ENCODE results near the gene MPEG1.

The MPEG1 gene

DNA sequence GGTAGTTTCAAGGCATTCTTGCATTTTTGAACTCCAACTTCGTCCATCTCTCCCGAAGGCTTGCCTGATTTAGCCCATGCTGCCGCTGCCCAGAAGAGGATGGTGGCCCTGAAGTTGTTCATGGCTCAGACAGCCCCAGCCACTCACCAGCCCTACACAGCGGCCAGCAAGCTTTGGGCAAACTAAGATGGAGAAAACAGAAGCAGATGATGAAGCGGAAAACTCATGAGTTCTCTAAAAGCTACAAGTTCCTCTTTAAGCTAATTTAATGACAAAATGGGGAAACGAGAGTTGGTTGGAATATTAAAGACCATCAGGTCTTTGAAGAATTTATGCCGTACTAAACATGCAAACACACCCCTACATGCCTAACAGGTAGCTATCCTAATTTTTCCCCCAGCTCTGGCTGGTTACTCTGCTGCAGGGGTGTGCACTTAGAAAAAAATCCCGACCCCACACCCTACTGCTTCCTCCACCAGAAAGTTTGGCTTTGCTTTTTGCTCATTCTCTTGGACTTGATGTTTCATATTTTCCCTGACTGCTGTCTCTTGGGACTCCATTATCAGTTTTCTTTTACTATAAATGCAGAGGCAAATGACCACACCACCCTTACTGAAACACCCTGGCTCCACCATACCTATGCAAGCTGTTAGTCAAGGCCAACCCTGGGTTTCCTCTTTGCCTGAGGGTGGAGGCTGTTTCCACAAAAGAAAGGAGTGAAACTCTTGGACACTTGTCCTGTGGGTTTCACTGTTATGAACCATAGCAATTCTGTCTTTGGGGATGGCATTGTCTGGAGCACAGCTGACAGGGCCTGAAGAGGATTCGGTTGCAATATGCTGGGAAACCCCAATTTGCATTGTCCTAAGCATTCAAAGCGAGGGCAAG lies at the start of gene MPEG1:
Gene MPEG1 (minus strand): TSS at position 184 of the 888 bp plus-strand sequence. CDS start 62 bp downstream, at position 122.
- Mint-ChIP-seq H3K4me3 (no peak within 1 kb of the TSS), H3K9me3 (ENCODE audit: low read depth) (no peaks in the 10 kb centered on the region), H3K4me1 (ENCODE audit: low read depth) (peaks cover 30% of the 10 kb centered on the region), H3K27ac (no peak within 1 kb of the TSS), H3K36me3 (no peaks in the 10 kb centered on the region), H3K27me3 (no peaks in the 10 kb centered on the region)

DNA sequence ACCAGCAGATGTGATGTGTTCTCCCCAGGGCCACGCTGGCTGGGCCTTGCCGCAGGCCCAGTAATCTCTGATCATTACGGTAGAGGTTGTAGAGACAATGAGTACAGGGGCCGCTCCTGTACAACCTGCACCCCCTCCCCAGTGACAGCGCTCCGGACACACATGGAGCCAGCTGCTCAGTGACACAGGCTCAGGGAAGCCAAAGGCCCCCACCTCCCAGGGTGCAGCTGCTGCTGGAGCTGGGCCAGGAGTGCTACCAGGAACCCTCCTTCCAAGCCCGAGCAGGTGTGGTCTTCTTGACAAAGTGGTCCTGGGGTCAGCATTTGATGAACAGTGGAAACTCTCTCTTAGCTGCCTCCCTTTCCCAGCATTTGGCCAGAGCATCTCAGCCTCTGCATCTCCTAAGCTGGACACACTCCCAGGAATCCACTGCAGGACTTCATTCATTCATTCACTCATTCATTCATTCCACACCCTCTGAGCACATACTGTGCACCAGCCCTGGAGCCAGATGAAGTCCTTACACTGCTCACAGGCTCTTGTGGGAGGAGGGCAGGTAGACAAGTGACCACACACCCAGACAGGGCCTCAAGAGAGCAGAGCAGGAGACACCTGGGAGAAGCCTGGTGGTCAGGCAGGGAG lies 49.6 kb upstream of the MPEG1 start:
- Mint-ChIP-seq H3K27ac (no peak overlapping the region), H3K9me3 (ENCODE audit: low read depth) (no peaks in the 10 kb centered on the region), H3K4me1 (ENCODE audit: low read depth) (no peaks in the 10 kb centered on the region), H3K36me3 (no peaks in the 10 kb centered on the region), H3K4me3 (no peak overlapping the region), H3K27me3 (no peaks in the 10 kb centered on the region)

- no peak overlapping the region for H3K4me3 Mint-ChIP-seq
- H3K36me3 Mint-ChIP-seq: no peaks in the 10 kb centered on the region
- no peaks in the 10 kb centered on the region for H3K9me3 Mint-ChIP-seq (ENCODE audit: low read depth)
- H3K27ac Mint-ChIP-seq: no peak overlapping the region
- no peaks in the 10 kb centered on the region for H3K4me1 Mint-ChIP-seq (ENCODE audit: low read depth)
- H3K27me3 Mint-ChIP-seq: no peaks in the 10 kb centered on the region
Measured at GRCh38 chr11:59261150-59261549, 48.4 kb upstream of the MPEG1 start.

DNA sequence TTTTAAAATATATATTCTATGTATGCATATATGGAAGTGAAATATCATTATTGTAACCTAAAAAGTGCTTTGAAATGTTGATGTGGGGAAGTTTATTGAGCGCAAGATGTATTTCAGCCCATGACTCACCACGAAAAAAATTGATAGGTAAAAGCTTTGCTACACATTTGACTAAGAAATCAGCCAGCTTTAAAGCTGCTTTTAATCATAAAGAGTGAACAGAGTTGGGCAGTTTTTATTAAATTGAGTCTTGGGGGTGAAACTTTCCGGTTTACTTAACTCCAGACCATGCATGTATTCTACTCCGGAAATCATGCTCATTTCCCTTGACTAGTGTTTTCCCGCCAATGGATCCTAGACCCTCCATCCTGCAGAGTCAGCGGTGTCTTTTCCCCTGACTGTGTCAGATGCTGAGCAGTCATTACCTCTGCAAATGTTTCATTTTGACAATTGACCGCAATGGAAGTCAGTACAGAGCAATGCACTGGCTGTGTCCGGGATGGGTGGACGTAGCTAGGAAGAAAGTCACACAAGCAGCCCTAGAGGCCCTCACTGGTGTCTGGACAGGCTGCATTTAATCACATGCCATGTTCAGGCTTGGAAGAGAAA lies 47.2 kb upstream of the MPEG1 start:
- Mint-ChIP-seq H3K27ac (no peak overlapping the region), H3K4me1 (ENCODE audit: low read depth) (no peaks in the 10 kb centered on the region), H3K9me3 (ENCODE audit: low read depth) (no peaks in the 10 kb centered on the region), H3K36me3 (no peaks in the 10 kb centered on the region), H3K27me3 (no peaks in the 10 kb centered on the region), H3K4me3 (no peak overlapping the region)

DNA sequence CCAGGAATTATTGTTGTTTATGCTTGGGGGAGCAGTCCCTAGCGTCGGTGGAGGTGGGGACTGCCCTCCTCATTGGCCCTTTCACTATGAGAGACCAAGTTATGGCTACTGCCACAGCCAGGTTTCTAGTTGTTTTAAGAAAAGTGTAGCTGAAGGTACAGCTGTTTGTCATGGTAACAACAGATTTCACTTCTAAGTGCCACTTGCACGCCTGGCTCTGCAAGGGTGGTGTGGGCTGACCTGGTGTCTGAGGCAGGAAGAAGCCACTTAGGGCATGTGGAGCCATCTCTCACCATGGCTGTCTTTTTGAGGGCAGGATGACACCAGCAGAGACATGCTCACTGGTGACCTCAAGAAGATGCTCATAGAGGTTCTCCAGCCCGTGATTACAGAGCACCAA lies 46.3 kb upstream of the MPEG1 start:
- H3K9me3 Mint-ChIP-seq (ENCODE audit: low read depth): no peaks in the 10 kb centered on the region
- no peaks in the 10 kb centered on the region for H3K36me3 Mint-ChIP-seq
- H3K27me3 Mint-ChIP-seq: no peaks in the 10 kb centered on the region
- H3K4me1 Mint-ChIP-seq (ENCODE audit: low read depth): no peaks in the 10 kb centered on the region
- no peak overlapping the region for H3K27ac Mint-ChIP-seq
- H3K4me3 Mint-ChIP-seq: no peak overlapping the region

GRCh38 chr11:59255281-59255680 lies 42.6 kb upstream of the MPEG1 start:
- H3K27me3 Mint-ChIP-seq: no peaks in the 10 kb centered on the region
- no peaks in the 10 kb centered on the region for H3K9me3 Mint-ChIP-seq (ENCODE audit: low read depth)

DNA sequence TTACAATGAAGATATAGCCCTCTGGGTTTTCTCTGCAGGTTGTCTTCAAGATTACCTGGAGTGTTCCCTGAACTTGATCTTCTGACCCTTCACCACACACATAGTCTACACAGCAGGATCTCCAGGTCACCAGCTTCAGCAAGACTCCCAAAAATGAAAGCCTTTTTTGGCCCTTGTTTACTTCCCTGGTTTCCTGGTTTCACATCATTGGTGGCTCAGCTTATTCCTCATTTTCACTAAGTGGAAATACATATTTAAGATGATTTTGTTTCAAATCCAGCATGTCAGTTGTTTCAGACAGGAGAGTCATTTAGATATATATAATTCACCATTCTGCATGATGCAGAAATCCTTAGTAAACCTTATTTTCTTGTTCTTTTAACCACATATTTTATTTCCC lies 41.6 kb upstream of the MPEG1 start:
- Mint-ChIP-seq H3K4me1 (ENCODE audit: low read depth) (no peaks in the 10 kb centered on the region), H3K27me3 (no peaks in the 10 kb centered on the region), H3K9me3 (ENCODE audit: low read depth) (no peaks in the 10 kb centered on the region), H3K27ac (no peak overlapping the region), H3K36me3 (no peaks in the 10 kb centered on the region), H3K4me3 (no peak overlapping the region)

More at GRCh38 chr11:59255281-59255680, 42.6 kb upstream of the MPEG1 start:
- H3K4me1 Mint-ChIP-seq (ENCODE audit: low read depth): no peaks in the 10 kb centered on the region
- no peaks in the 10 kb centered on the region for H3K36me3 Mint-ChIP-seq
- H3K27ac Mint-ChIP-seq: no peak overlapping the region
- H3K4me3 Mint-ChIP-seq: no peak overlapping the region

- Mint-ChIP-seq H3K27me3 (no peaks in the 10 kb centered on the region), H3K4me1 (ENCODE audit: low read depth) (peaks cover 6% of the 10 kb centered on the region), H3K9me3 (ENCODE audit: low read depth) (no peaks in the 10 kb centered on the region), H3K27ac (no peak overlapping the region), H3K4me3 (no peak overlapping the region), H3K36me3 (no peaks in the 10 kb centered on the region)
Measured at GRCh38 chr11:59253001-59253400, 40.3 kb upstream of the MPEG1 start.

DNA sequence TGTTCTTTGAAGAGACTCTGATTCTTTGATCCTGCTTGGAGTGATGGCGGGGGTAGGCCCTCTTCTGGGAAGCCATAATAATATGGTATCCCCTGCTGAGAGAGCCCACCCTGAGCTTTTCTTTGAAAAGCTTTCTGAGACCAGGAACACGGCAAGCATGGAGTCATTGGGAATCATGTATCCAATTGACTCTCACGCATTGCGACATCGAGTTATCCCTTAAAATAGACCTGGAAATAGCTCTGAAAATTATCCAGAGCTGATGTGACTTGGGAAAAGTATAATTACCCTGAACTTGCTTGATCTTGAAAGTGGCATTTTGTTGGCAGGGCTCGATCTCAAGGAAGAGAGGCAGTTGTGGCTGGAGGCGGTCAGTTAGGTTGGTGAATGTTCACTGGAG lies 36.8 kb upstream of the MPEG1 start:
- Mint-ChIP-seq H3K9me3 (ENCODE audit: low read depth) (no peaks in the 10 kb centered on the region), H3K4me3 (no peak overlapping the region), H3K27me3 (no peaks in the 10 kb centered on the region), H3K36me3 (no peaks in the 10 kb centered on the region), H3K4me1 (ENCODE audit: low read depth) (peaks cover 16% of the 10 kb centered on the region), H3K27ac (no peak overlapping the region)

DNA sequence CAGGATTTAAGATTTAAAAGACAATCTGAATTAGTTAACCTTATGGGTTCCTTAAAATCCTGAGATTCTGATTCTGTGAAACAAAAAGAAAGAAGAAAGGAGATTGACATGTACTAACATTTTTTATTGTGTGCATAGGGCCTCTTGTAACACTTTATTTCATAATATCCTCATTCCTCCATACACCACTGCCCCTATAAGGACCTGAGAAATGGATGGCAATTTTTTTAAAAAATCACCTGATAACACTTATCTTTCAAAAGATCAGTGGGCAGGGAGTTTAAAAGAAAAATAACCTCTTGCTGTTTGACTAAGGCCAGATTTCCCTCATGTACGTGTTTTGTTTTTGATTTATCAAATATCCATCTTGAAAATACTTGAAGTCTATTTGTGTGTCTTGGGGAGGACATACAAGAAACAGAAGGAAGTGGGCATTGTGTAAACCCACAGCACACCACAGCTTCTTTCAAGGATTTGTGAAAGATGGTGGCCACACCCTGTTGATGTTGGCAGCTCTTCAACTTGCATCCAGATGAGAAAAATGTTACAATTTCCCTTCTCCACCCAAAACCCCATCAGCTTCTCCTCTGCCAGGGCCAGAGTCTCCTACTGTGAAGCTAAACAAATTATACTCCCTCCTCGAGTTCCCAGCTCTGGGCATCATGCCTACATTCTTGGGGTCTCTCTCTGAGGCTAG lies 35.0 kb upstream of the MPEG1 start:
- Mint-ChIP-seq H3K27ac (no peak overlapping the region), H3K4me3 (peak overlapping the region; percentile 17), H3K36me3 (no peaks in the 10 kb centered on the region), H3K9me3 (ENCODE audit: low read depth) (no peaks in the 10 kb centered on the region), H3K4me1 (ENCODE audit: low read depth) (peaks cover 16% of the 10 kb centered on the region), H3K27me3 (no peaks in the 10 kb centered on the region)

DNA sequence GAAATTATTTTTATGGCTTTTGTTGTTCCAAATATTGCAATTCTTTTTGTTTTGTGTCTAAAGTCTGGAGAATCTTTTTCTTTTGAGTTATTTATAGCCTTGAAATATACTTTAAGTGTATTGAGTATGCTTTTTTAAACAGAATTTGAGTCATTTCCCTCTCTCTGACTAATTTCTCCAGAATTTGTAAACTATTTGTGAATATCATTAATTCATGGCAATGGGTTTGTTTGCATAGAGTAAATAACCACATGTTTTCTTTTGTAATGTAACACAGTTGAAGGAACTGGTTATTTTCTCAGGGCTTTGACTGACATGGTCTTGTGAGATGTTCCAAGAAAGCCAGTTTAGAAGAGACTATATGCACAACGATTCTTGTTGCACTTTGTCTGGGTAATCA lies 30.9 kb upstream of the MPEG1 start:
- Mint-ChIP-seq H3K36me3 (peaks cover 2% of the 10 kb centered on the region), H3K27me3 (no peaks in the 10 kb centered on the region)

DNA sequence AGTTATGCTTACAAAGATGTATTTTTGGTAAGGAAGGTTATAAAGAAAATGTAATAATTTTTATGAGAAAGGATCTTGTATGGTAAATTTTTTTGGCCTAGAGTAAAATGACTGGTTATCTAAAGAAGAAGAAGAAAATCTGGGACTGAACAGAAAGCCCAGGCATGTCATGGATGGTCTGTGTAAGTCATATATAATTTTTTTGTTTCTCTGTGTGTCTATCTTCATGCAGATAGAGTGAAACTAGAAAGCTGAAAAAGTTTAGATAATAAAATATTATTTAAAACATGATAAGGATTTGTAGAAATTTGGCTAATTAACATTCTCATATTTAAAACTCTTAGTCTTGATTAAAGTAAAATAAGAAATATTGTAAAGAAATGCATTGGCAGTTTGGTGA lies 27.6 kb upstream of the MPEG1 start:
- Mint-ChIP-seq H3K9me3 (ENCODE audit: low read depth) (peaks cover 17% of the 10 kb centered on the region), H3K27me3 (peaks cover 3% of the 10 kb centered on the region)

More for the DNA sequence above, 30.9 kb upstream of the MPEG1 start:
- peaks cover 10% of the 10 kb centered on the region for H3K9me3 Mint-ChIP-seq (ENCODE audit: low read depth)
- H3K27ac Mint-ChIP-seq: no peak overlapping the region
- H3K4me3 Mint-ChIP-seq: no peak overlapping the region
- H3K4me1 Mint-ChIP-seq (ENCODE audit: low read depth): peaks cover 15% of the 10 kb centered on the region

GRCh38 chr11:59226396-59226795 lies 13.7 kb upstream of the MPEG1 start:
- Mint-ChIP-seq H3K4me1 (ENCODE audit: low read depth) (no peaks in the 10 kb centered on the region), H3K4me3 (no peak overlapping the region), H3K27me3 (peaks cover 3% of the 10 kb centered on the region), H3K36me3 (peaks cover 3% of the 10 kb centered on the region), H3K27ac (no peak overlapping the region), H3K9me3 (ENCODE audit: low read depth) (peaks cover 5% of the 10 kb centered on the region)

More for the DNA sequence above, 27.6 kb upstream of the MPEG1 start:
- H3K27ac Mint-ChIP-seq: no peak overlapping the region
- no peak overlapping the region for H3K4me3 Mint-ChIP-seq
- peaks cover 2% of the 10 kb centered on the region for H3K36me3 Mint-ChIP-seq
- H3K4me1 Mint-ChIP-seq (ENCODE audit: low read depth): no peaks in the 10 kb centered on the region

DNA sequence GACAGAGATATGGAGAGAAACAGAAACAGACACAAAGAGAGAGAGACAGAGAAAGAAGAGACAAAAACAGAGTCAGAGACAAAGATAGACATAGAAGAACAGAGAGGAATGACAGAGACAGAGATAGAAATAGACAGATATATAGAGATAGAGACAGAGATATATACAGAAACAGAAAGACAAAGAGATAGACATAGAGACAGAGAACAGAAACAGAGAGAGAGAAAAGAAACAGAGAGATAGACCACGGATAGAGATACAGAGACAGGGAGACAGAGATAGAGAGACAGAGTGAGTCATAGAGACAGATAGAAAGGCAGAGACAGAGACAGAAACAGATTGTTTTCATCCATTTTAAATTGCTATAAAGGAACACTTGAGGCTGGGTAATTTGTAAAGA lies 12.3 kb upstream of the MPEG1 start:
- Mint-ChIP-seq H3K4me3 (no peak overlapping the region), H3K36me3 (no peaks in the 10 kb centered on the region), H3K27me3 (peaks cover 3% of the 10 kb centered on the region), H3K27ac (no peak overlapping the region), H3K4me1 (ENCODE audit: low read depth) (no peaks in the 10 kb centered on the region), H3K9me3 (ENCODE audit: low read depth) (no peaks in the 10 kb centered on the region)
